Measurements from ENCODE around the gene SRSF3.
"Not testable (repeated sequence)": the region's sequence is repeated elsewhere in the genome, so short reads cannot be mapped to it uniquely, and the experiment has no call there.

SRSF3 gene

DNA sequence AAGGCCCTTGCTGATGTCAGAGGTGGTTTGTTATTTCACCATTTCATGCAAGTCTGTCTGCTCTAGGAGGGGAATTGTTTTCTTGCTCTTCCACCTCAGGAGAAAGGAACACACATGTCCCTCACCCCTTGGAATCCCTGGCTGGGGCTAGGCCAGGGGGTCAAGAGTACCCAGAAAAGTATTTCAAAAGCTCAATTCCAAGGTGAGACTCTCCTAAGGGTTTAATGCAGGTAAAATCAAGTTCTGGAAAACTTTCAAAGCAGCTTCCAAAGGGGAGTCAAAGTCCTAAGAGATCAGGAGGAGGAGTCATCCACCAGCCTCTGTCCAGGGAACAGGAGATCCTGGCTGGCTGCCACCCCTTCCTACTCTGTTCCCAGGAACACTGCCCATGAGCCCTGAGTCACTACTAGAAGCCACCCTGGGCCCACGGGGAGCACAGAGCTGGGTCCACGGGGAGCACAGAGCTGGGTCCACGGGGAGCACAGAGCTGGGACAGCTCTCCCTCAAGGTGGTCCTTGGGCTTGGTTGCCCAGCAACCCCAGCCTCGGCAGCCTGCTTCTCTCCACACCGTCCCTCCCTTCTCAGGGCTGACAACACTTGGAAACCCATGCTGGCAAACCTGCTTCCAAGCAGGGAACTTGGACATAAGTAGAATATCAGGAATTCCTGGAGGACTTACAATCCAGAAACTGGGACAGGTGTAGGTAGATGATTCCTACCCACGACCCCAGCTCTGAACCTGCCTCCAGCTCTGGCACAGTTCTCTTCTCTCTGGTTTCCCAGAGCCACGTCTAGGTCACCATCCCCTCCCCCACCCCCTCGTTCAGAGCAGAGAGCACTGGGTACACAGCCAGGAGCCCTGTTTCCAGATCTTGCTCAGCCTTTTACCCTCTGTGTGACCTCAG lies 49.0 kb downstream of the SRSF3 start:
- in situ Hi-C loops (cut with MboI; ENCODE audit: low sequenced_read_pairs): no loop called here

DNA sequence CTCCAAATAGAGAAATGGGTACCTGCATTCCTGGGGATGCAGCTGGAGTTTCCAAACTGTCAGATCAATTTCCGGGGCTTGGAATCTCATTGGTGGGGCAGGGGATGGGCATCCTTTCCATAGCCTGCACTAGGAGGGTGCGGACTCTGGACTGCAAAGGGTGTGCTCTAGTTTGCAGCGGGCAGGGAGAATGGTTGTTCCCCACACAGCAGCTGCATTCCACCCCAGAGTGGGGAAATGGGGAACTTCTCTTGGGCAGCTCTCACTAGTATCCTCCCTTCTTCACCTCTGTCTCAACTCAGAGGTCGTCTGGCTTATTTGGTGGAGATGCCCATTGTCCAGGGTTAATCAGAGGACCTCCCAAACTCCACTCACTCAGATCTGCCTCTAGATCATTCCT lies 49.8 kb downstream of the SRSF3 start:
- in situ Hi-C loops (cut with MboI; ENCODE audit: low sequenced_read_pairs): no loop called here

DNA sequence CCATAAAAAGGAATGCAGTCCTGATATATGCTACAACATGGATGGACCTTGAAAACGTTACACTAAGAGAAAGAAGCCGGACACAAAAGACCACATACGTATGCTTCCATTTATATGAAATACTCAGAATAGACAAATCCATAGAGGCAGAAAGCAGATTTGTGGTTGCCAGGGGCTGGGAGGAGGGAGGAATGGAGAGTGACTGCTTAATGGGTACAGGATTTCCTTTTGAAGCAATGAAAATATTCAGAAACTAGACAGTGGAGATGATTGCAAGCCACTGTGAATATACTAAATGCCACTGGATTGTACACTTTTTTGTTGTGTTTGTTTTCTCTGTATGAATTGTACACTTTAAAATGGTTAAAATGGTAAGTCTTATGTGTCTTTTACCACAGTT lies 54.9 kb downstream of the SRSF3 start:
- in situ Hi-C loops (cut with MboI; ENCODE audit: low sequenced_read_pairs): no loop called here

DNA sequence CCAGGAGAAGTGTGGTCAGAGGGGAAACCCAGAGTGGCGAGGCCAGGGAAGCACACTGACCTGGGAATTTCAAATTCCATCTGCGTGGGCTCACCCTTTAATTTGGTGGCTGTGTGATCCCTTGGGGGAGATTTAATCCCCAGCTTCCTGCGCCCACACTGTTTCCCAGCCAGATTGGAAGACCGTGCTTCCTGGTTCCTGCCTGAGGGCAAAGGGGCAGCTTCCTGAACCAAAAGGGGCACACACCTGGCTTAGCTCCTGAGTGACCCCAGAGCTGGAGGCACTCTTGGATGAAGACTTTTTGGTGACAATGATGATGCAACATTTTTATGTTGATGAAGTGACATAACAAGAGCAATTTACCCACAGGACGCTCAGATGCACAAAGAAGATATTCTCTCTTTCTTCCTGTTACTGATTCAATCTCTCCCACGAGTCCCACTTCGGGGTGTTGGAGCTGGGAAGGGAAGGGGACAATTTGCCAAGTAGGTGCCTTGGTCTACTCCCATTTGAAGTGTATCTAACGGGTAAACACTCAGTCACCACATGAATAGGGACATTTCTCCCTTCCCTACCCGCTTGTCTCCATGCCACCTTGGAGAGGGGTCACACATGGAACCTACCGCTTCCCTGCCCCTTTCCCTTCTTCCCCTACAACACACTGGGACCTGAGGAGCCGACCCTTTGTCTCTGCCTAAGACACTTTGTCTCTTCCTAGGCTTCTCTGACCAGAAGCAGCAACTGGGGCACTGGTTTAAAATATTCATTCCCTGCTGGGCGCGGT lies 55.7 kb downstream of the SRSF3 start:
- in situ Hi-C loops (cut with MboI; ENCODE audit: low sequenced_read_pairs): no loop called here

DNA sequence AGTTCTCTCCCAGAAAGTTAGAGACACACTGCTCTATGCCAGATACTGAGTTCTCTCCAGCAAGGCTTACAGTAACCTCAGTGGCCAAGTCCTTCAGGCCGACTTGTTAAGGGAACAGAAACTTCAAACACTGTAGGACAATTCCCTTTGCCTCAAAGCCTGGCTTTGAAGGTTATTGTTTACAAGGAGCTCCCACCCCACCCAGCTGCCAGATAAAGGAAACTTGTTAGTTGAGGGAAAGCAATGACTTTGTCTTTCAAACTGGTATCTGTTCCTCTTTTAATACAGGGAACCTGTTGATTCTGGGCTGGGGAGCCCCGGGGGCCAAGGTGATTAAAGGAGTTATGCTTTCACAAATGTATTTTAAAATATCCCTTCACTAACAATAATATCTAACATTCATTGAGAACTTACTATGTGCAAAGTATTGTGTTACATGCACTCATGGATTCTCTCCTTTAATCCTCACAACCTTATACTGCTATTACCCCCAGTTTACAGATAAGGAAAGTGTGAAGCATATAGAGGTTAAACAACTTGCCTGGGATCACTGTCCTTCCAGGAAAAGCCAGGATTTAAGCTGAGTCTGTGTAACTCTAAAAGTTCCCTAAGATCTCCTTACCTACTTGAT lies 56.8 kb downstream of the SRSF3 start:
- in situ Hi-C loops (cut with MboI; ENCODE audit: low sequenced_read_pairs): no loop called here

DNA sequence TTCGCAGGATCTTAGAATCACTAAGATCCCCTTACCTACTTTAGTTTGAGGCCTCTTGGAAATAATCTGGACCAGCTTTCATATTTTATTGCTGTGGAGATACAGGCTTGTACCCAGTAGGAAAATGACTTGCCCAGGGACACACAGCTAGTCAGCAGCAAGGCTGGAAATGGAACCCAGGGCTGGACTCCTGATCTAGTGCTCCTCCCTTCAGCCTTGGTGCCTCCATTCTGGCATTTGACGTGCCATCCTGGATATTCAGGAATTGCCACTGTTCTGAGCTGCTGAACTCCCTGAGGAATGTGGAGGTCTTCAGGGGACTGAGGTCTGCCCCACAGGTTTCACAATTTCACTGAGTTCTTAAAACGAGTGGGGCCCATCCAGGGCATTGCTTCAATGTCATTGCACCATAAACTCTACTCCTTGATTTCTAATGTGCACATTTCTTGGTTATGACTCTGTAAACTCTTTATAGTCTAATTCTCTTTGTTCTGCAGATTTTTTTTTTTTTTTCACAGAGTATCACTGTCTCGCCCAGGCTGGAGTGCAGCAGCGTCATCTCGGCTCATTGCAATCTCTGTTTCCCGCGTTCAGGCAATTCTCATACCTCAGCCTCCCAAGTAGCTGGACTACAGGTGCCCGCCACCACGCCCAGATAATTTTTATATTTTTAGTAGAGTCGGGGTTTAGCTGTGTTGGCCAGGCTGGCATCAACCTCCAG lies 57.7 kb downstream of the SRSF3 start:
- in situ Hi-C loops (cut with MboI; ENCODE audit: low sequenced_read_pairs): no loop called here

DNA sequence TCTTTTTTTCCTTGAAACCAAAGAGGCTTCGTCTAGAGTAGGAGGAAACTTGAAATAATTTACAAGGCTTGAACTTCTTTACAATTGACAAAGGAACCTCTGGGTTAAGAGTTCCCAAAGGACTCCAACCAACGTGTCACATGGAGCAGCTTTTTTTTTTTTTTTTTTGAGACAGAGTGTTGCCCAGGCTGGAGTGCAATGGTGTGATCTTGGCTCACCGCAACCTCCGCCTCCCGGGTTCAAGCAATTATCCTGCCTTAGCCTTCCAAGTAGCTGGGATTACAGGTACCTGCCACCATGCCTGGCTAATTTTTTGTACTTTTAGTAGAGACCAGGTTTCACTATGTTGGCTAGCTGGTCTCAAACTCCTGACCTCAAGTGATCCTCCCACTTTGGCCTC lies 60.3 kb downstream of the SRSF3 start:
- in situ Hi-C loops (cut with MboI; ENCODE audit: low sequenced_read_pairs): not testable (repeated sequence)
